Ectodermal cell (in vitro differentiated cells): ENCODE data around the gene PRKCA.

Experiments
- H3K27ac ChIP-seq: 2 replicates; pipeline ENCODE4 v1.7.0; 2013; ENCODE audit warnings: mild to moderate bottlenecking, low read depth, low read length; ENCODE audit not compliant: insufficient read depth, poor library complexity, severe bottlenecking
- H3K27me3 ChIP-seq: 2 replicates; pipeline ENCODE4 v1.7.0; 2013; ENCODE audit warnings: mild to moderate bottlenecking, low read length; ENCODE audit not compliant: insufficient read depth, control insufficient read depth, poor library complexity, severe bottlenecking
- H3K36me3 ChIP-seq: one replicate; pipeline ENCODE4 v1.7.0; 2013; ENCODE audit warnings: low read length; ENCODE audit not compliant: control insufficient read depth, insufficient read depth
- H3K4me1 ChIP-seq: one replicate; pipeline ENCODE4 v1.7.0; 2013; ENCODE audit warnings: low read length; ENCODE audit not compliant: control insufficient read depth, insufficient read depth
- H3K4me3 ChIP-seq: 2 replicates; pipeline ENCODE4 v1.7.0; 2013; ENCODE audit warnings: low read depth, low read length, control low read depth; ENCODE audit not compliant: insufficient read depth
- H3K9me3 ChIP-seq: 2 replicates; pipeline ENCODE4 v1.7.0; 2013; ENCODE audit warnings: mild to moderate bottlenecking, low read length, moderate library complexity; ENCODE audit not compliant: control insufficient read depth
- WGBS, 2 experiments: methylation state at CpG; one replicate each; pipeline ENCODE4 v1.1.7; 2013; ENCODE audit warnings: missing lambda C conversion rate in 2 of 2; 5-methylcytosine and 5-hydroxymethylcytosine counted together

Gene PRKCA

DNA sequence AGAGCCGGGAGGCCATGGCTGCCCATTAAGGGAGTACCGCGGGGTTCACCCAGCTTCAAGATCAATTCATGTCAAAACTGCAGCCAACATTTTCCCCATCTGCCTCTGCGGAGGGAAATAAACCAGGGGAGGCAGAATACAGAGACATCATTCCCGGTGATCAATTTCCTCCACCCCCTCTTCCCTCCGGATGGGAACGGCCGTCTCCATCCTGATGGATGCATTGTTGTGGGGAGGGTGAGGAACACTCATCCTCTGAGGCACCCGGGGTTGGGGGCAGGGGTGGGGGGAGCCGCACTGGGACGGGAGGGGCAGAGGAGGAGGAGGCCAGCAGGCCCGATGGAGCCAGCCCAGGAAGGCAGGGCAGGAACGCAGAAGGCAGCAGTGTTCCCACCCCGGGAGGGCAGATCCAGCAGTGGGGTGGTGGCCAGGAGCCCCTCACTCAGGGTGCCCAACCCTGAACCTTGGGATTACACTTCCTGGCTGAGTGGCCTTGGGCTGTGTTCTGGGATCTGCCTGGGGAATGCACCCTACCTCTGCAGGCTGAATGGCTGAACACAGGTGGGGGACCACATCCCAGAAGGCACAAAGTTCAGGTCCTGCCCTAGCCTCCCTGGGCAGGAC, 546.7 kb downstream of the PRKCA start:
- Histone ChIP-seq H3K36me3 (no peaks in the 10 kb centered on the region), H3K27ac (no peak overlapping the region), H3K4me3 (no peak overlapping the region), H3K27me3 (no peaks in the 10 kb centered on the region), H3K9me3 (no peaks in the 10 kb centered on the region), H3K4me1 (no peaks in the 10 kb centered on the region)
- 89 to 91% methylated on average over 13 to 14 of the region's 14 CpGs for WGBS, 2 experiments

DNA sequence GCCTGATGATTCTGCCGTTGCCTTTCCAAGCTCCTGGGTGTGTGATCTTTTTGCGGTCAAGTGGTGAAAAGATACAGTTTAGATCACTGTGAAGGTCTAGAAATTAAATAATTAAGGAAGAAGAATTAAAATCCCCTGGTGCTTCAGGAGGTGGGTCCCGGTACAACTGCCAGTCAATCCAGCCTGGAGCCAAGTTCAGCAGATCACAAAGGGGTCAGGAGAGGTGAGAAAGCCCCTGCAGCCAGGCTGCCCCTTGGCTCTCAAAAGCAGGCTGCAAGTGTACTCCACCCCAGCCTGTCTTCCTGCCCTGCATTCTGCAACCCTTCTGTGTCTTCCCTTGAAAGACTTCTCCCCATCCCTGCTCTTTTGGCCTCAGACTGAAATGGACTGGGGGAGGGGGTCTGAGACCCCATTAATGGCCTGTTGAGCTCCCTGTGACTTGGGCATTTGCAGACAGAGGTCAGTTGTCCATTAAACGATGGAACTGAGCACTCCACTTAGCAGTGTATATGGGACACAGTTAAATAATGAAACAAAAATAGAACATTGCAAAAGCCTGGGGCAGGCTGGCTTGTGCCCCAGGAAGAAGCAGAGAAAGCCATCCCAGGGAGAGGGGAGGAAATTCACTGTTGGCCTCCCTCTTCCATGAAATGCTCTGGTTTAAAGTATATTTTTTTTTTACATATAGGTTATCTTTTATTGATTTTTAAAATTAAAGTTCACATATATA, 547.6 kb downstream of the PRKCA start:
- no peaks in the 10 kb centered on the region for H3K27me3 ChIP-seq
- H3K36me3 ChIP-seq: no peaks in the 10 kb centered on the region
- 89 to 90% methylated on average over 4 of the region's 4 CpGs for WGBS, 2 experiments
- no peaks in the 10 kb centered on the region for H3K4me1 ChIP-seq
- H3K4me3 ChIP-seq: no peak overlapping the region
- H3K9me3 ChIP-seq: no peaks in the 10 kb centered on the region
- H3K27ac ChIP-seq: no peak overlapping the region

DNA sequence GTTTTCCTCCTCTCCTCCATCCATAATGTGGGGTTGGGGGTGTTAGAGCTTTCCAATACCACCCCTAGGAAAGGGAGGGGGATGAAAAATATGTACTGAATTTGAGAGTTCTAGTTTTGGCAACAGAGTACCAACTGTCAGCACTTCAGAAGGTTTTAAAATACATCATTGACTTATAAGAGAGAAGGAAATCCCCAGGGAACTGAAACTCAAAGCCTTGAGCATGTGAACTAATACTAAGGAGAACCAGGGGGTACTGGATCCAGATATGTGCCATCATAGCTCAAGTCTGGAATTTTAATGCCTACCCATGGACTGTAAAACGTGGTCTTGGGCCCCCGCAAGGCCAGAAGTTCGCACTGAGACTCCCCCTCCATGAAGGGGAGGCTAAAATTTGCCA, 548.3 kb downstream of the PRKCA start:
- Histone ChIP-seq H3K4me3 (no peak overlapping the region), H3K27me3 (no peaks in the 10 kb centered on the region), H3K36me3 (no peaks in the 10 kb centered on the region), H3K27ac (no peak overlapping the region), H3K4me1 (no peaks in the 10 kb centered on the region), H3K9me3 (no peaks in the 10 kb centered on the region)
- WGBS, 2 experiments: 81 to 86% methylated on average over 3 of the region's 3 CpGs

DNA sequence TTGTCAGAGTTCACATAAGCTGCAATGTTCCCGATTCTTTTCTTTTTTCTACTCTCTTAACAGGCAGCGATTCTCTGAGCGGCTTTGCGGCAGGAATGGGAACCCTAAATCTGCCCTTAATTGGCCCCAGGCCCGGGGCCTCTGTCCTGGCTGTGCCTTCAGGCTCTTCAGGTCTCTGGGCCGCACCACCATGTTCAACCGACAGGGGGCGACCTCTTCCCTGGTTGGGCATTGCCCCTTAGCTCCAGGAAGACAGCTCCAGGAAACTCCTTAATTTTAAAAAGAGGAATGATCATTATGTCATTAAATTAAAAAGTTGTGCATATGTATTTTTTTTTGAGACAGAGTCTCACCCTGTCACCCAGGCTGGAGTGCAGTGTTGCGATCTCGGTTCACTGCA, 552.8 kb downstream of the PRKCA start:
- H3K27me3 ChIP-seq: no peaks in the 10 kb centered on the region
- no peak overlapping the region for H3K27ac ChIP-seq
- 83 to 84% methylated on average over 10 of the region's 10 CpGs for WGBS, 2 experiments
- no peaks in the 10 kb centered on the region for H3K4me1 ChIP-seq
- H3K4me3 ChIP-seq: no peak overlapping the region
- H3K36me3 ChIP-seq: no peaks in the 10 kb centered on the region
- H3K9me3 ChIP-seq: no peaks in the 10 kb centered on the region

DNA sequence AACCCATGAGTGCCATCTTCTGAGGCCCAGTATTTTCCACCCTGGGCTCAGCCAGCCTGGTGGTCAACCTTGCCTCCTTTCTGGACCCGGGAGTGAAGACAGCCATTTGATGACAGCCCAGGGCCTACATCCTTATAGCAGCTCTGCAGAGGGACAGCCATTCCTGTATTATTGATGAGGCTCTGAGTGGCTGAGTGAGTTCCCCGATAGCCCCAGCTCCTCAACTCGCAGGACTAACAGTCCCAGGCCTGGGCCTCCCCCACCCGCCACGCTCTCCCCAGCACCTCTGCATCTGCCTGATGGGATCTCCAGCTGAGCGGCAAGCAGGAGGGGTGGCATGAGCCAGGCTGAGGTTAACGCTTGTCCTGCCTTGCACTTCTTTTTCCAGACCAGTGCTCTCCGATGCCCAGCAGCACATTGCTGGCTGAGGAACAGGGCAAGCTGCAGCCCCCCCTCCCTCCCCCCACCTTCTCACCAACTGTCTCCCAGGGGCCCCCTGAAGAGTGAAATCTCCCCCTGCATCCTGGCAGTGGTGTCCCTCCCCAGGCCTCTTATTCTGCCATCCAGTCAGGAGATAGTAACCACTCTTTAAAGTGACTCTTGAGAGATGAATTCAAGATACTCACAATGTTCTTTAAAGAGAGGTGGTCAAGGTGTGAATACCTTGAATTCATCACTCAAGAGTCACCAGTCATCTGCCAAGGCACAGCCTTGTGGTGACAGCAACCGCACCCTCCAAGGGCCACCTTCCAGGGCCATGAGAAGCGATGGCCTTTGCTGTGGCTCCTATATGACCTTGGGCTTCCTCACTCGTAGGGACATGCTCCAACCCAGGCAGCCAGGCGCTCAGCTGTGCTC, 556.0 kb downstream of the PRKCA start:
- Histone ChIP-seq H3K9me3 (no peaks in the 10 kb centered on the region), H3K27ac (no peak overlapping the region), H3K4me3 (no peak overlapping the region), H3K4me1 (no peaks in the 10 kb centered on the region), H3K36me3 (no peaks in the 10 kb centered on the region), H3K27me3 (no peaks in the 10 kb centered on the region)
- WGBS, 2 experiments: 92 to 93% methylated on average over 12 of the region's 12 CpGs

DNA sequence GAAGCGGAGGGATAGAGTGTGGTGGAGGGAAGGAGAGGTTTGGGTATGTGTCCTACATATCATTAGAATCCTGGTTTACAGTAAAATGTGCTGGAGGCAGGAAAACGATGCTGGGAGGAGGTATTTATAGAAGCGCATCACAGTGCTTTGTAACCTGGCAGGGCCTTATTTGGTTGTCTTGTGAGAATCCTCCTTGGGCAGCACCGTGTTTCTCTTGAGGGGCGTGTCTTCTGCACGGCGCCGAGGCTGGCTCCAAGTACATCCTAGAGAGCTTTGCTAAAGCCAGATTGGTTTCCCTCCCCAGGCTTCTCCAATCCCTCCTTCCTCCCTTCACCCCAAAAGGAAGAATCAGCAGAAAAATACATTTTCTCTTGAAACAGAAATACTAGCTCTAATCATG, 556.9 kb downstream of the PRKCA start:
- WGBS, 2 experiments: 82 to 86% methylated on average over 8 of the region's 8 CpGs
- no peaks in the 10 kb centered on the region for H3K36me3 ChIP-seq
- no peaks in the 10 kb centered on the region for H3K4me1 ChIP-seq
- no peaks in the 10 kb centered on the region for H3K27me3 ChIP-seq
- no peaks in the 10 kb centered on the region for H3K9me3 ChIP-seq
- H3K27ac ChIP-seq: no peak overlapping the region
- H3K4me3 ChIP-seq: no peak overlapping the region

DNA sequence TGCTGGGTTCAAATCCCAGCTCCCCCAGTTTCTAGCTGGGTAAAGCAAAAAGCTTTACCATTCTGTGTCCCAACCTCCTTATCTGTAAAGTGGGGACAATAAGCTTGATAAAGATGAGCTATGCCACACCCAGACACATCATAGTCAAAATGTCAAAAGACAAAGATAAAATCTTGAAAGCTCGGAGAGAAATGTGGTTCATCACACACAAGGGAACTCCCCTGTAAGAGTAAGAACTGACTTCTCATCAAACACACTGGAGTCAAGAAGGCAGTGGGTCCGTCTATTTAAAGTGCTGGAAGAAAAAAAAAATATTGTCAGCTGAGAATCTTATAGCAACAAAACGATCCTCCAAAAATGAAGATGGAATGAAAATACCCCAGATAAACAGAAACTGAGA, 557.8 kb downstream of the PRKCA start:
- no peak overlapping the region for H3K4me3 ChIP-seq

More for the DNA sequence above, 557.8 kb downstream of the PRKCA start:
- Histone ChIP-seq H3K27me3 (no peaks in the 10 kb centered on the region), H3K36me3 (no peaks in the 10 kb centered on the region), H3K4me1 (no peaks in the 10 kb centered on the region), H3K27ac (no peak overlapping the region), H3K9me3 (no peaks in the 10 kb centered on the region)
- 94 to 95% methylated on average over 2 to 3 of the region's 3 CpGs for WGBS, 2 experiments
